ENCODE measurements around the gene NSUN5.
"Not testable (repeated sequence)": the region's sequence is repeated elsewhere in the genome, so short reads cannot be mapped to it uniquely, and the experiment has no call there.

Gene NSUN5

GRCh38 chr7:73266719-73267368 lies 41.8 kb downstream of the NSUN5 start:
- not testable (repeated sequence) for DNase-seq

DNA sequence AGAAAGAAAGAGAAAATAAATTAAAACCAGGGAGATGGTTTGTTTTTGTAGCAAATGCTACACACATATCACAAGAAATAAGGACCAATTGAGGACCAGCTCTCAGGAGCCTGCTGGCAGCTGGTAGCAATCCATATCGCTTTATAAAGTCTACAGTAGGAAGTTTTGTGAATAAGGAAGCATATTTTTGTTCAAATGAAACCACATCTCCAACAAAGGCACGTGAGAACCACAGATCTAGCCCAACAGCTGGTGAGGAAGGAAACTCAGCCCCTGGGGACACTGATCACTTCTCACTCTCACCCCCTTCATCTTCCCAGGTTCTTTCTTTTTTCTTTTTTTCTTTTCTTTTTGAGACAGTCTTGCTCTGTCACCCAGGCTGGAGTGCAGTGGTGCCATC lies 46.2 kb downstream of the NSUN5 start:
- DNase-seq = not testable (repeated sequence)
